Endothelial cell (in vitro differentiated cells): ENCODE data around the gene ZMYM2. TPM values are rescaled to one million over a fixed set of nuclear protein-coding genes. Genes with fewer than 3 reads are reported as not detected.

Experiments used
- DNase-seq: peaks from one replicate; pipeline ENCODE4 v3.0.0; 2021; ENCODE audit warnings: low spot score
- H3K27ac Mint-ChIP-seq: one replicate; pipeline ENCODE4 v1.8.0; 2021; ENCODE audit warnings: mixed read lengths, inconsistent platforms; ENCODE audit not compliant: unreplicated experiment
- H3K27me3 Mint-ChIP-seq: one replicate; pipeline ENCODE4 v1.8.0; 2021; ENCODE audit warnings: mild to moderate bottlenecking, moderate library complexity, mixed read lengths, inconsistent platforms; ENCODE audit not compliant: unreplicated experiment
- H3K36me3 Mint-ChIP-seq: one replicate; pipeline ENCODE4 v1.8.0; 2021; ENCODE audit warnings: mild to moderate bottlenecking, low read depth, mixed read lengths, inconsistent platforms; ENCODE audit not compliant: unreplicated experiment
- H3K4me1 Mint-ChIP-seq: one replicate; pipeline ENCODE4 v1.8.0; 2021; ENCODE audit warnings: mild to moderate bottlenecking, mixed read lengths, inconsistent platforms; ENCODE audit not compliant: unreplicated experiment
- H3K4me3 Mint-ChIP-seq: one replicate; pipeline ENCODE4 v1.8.0; 2021; ENCODE audit warnings: mild to moderate bottlenecking, mixed read lengths, inconsistent platforms; ENCODE audit not compliant: unreplicated experiment
- H3K9me3 Mint-ChIP-seq: one replicate; pipeline ENCODE4 v1.8.0; 2021; ENCODE audit warnings: mixed read lengths, inconsistent platforms; ENCODE audit not compliant: unreplicated experiment
- CTCF ChIP-seq: fragments of 200-600 bp; sonication (generic); IDR thresholded peaks from one replicate; pipeline ENCODE4 v1.5.0; 2021; ENCODE audit warnings: antibody characterized with exemption; ENCODE audit not compliant: unreplicated experiment
- total RNA-seq: library from RNA; stranded (reverse); fragmentation: NEBNext Ultra II Directional; extraction: Animal tissue kit (Norgen Biotek cat#: 25700); gene quantifications from one replicate; pipeline ENCODE4 v1.2.1, GENCODE V29; 2021; ENCODE audit not compliant: unreplicated experiment

Gene ZMYM2
- total RNA-seq, 1 donor from 2014 or later = 124 TPM

- DNase-seq = no peak
- Mint-ChIP-seq H3K9me3 (no peaks in the 10 kb centered on the region), H3K4me3 (no peak overlapping the region), H3K27ac (peak overlapping the region; percentile 7), H3K4me1 (peaks cover 20% of the 10 kb centered on the region), H3K27me3 (peaks cover 2% of the 10 kb centered on the region), H3K36me3 (peaks cover 20% of the 10 kb centered on the region)
- TF ChIP-seq CTCF = no peak
Measured at GRCh38 chr13:19991531-19991930, 33.0 kb downstream of the ZMYM2 start.

- Mint-ChIP-seq H3K4me3 (no peak overlapping the region), H3K4me1 (peaks cover 20% of the 10 kb centered on the region), H3K27me3 (no peaks in the 10 kb centered on the region), H3K27ac (no peak overlapping the region), H3K36me3 (peaks cover 24% of the 10 kb centered on the region), H3K9me3 (no peaks in the 10 kb centered on the region)
- TF ChIP-seq CTCF = no peak
- DNase-seq = no peak
Measured at GRCh38 chr13:19993024-19993423, 34.5 kb downstream of the ZMYM2 start.

- Mint-ChIP-seq H3K4me1 (peaks cover 3% of the 10 kb centered on the region), H3K27ac (no peak overlapping the region)
- DNase-seq = no peak
Measured at GRCh38 chr13:19998960-19999359, 40.4 kb downstream of the ZMYM2 start.

GRCh38 chr13:20000062-20000552 lies 41.6 kb downstream of the ZMYM2 start:
- H3K27me3 Mint-ChIP-seq = no peaks in the 10 kb centered on the region
- no peak overlapping the region for H3K4me3 Mint-ChIP-seq
- TF ChIP-seq CTCF = no peak
- DNase-seq = no peak
- peaks cover 3% of the 10 kb centered on the region for H3K4me1 Mint-ChIP-seq
- H3K27ac Mint-ChIP-seq = no peak overlapping the region
- no peaks in the 10 kb centered on the region for H3K9me3 Mint-ChIP-seq
- H3K36me3 Mint-ChIP-seq = peaks cover 18% of the 10 kb centered on the region

More at GRCh38 chr13:19998960-19999359, 40.4 kb downstream of the ZMYM2 start:
- TF ChIP-seq CTCF = no peak
- Mint-ChIP-seq H3K4me3 (no peak overlapping the region), H3K27me3 (no peaks in the 10 kb centered on the region), H3K36me3 (peaks cover 18% of the 10 kb centered on the region), H3K9me3 (no peaks in the 10 kb centered on the region)

GRCh38 chr13:20001366-20002190 lies 43.1 kb downstream of the ZMYM2 start:
- no peak for DNase-seq
- H3K36me3 Mint-ChIP-seq = peaks cover 18% of the 10 kb centered on the region
- no peak overlapping the region for H3K27ac Mint-ChIP-seq
- no peak for TF ChIP-seq CTCF
- no peaks in the 10 kb centered on the region for H3K9me3 Mint-ChIP-seq
- H3K4me3 Mint-ChIP-seq = no peak overlapping the region
- no peaks in the 10 kb centered on the region for H3K27me3 Mint-ChIP-seq
- H3K4me1 Mint-ChIP-seq = peaks cover 3% of the 10 kb centered on the region
